GM19397 (cell line): ENCODE data around the gene COX5B.

Experiments
- ATAC-seq: cut with Tn5 transposase; IDR thresholded peaks from one replicate; pipeline ENCODE4 v1.9.1; 2021; ENCODE audit warnings: mild to moderate bottlenecking, moderate library complexity; ENCODE audit not compliant: unreplicated experiment

Gene COX5B

GRCh38 chr2:97653874-97654273 lies 8.0 kb downstream of the COX5B start:
- ATAC-seq = no peak

DNA sequence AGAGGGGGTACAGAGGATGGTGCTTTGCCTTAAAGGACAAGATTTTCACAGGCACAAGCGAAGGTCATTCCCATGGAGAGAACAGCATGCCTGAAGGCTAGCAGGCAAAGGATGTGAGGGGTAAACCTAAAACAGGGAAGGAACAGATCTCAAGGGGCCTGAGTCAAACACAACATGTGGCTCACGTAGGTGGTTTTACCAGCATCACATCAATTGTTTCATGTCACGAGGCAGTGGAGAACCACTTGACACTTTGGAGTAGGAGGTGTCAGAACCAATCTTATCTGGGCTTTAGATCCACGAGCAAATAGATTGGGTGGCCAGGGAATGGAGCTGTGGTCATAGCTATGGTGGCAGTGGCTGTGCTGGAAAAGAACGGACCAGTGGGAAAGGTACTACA lies 8.4 kb downstream of the COX5B start:
- no peak for ATAC-seq

DNA sequence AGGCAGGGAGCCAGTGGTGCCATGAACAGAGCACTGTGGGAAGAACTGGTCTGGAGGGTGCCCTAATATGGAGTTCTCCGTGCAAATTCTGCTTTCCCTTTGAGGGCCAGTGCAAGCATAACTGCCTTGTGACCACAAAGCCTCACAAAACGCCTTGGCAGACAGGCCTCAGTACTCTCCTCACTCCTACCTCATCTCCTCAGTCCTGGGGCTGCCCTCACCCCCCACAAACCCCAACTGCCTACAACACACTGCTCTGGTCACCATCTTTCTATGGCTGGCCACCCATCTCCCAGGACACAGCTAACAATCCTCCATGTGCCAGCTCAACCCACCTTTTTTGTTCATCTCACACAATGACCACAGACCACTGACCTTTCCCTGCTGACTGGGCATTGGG lies 8.9 kb downstream of the COX5B start:
- ATAC-seq = no peak

- ATAC-seq = no peak
Measured at GRCh38 chr2:97656129-97656755, 10.4 kb downstream of the COX5B start.

- no peak for ATAC-seq
Measured at GRCh38 chr2:97656905-97657587, 11.2 kb downstream of the COX5B start.

DNA sequence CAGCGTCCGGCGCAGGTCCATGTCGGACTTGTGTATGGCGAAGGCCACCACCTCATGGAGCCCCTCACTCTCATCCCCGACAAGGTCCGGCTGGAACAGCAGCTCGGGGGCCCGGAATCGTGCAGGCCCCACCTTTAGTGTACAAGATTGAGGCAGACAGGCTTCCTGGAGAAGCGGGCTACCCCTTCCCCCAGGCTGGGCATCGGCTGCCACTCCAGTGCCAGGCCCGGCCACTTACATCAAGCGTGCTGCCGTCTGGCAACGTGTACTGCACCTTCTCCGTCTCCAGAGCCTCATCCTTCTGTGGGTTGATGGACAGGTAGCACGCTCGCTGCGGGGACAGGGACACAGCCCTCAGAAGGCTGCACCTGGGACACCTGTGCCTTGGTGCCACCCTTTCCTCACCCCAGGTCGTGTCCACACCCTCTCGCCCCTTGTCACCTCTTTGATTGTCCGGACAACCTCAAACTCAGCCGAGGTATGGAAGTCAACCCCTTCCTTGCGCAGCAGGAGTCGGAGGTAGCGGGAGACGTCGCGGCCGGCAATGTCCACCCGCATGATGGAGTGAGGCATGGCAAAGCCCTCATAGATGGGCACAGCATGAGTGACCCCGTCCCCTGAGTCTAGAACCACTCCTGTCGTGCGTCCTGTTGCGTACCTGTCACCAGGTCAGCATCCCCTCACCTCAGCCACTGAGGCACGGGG lies 12.3 kb downstream of the COX5B start:
- ATAC-seq = no peak

- ATAC-seq = no peak
Measured at GRCh38 chr2:97658691-97659157, 12.9 kb downstream of the COX5B start.

DNA sequence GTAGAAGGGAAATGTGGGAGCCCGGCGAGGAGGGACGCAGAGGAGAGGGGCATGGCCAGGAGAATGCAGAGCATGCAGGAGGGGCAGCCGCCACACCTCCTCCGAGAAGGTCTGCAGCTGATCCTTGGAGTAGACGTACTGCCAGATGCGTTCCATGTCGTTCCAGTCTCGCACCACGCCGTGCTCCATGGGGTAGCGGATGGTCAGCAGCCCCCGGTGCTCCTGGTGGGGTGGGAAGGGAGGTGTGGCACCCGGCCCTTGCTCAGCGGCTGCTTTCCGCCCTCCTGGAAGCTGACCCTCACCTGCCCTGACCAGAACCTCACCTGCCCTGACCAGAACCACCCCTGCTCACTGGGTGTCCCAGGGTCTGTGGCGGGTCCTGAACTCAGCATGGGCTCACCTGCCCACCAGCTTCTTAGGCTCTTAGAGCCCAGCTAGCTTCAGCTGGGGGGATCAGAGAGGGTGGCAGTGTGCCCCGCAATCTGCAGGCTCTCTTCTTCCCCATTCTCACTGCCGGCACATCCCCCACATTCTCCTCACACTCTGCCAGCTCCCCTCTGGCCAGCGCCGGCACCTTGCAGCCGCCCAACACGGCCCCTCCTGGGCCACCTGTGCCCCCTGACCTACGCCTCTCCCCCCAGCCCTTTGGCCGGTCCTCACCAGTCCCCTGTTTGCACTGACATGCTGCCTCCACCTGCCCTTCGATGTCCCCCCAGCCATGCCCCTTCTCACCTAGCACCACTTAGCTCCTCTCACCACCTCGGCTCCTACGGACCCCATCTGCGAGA lies 13.6 kb downstream of the COX5B start:
- no peak for ATAC-seq

GRCh38 chr2:97660044-97660774 lies 14.3 kb downstream of the COX5B start:
- ATAC-seq = no peak

DNA sequence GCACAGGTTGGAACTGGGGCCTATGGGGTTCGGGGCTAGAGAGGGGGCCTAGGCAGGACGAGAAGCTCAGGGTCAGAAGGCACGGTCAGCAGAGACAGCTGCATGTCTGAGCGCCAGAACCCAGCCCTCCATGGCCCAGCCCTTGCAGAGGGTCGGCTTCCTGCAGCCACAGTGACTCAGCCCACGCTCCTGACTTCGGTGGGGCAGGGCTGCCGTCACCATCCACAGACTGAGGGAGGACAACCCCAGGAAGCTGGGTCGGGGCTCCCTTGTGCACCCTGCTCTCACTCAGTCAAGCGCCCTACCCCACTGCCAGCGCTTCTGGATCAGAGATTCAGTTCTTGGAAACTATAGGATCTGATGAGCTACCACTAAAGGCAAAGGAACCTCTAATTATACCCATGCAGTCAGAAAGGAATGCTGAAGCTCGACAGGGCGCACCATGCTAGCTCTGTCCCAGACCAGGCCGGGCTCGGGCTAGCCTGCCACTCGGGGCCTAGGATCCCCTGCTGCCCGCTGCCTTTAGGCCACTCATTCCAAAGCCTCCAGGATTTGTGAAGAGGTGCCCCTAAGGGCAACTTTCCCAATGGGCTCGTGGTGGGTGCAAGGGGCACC lies 15.0 kb downstream of the COX5B start:
- no peak for ATAC-seq

GRCh38 chr2:97661927-97662326 lies 16.1 kb downstream of the COX5B start:
- ATAC-seq = no peak

DNA sequence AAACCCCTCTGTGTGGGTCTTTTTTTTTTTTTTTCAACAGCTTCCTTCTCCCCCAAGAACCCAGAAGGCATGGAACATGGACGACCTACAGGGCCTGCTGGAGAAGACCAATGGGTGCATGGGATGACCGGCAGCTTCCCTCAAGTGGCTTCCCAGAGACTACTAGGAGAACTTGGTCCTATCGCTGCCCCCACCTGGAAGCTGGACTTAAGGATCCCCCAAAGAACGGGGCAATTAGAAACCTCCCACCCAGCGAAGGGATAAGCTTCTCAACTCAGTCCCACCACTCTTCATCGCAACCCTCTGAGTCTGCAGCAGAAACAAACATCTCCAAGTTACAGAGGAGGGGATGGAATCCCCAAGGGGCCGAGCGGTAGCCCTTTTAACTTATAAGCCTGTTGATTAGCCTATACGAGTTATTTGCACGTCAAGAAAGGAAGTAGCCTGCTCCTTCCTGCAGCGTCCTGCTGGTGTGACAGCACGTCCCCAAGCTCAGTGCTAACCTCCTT lies 16.6 kb downstream of the COX5B start:
- no peak for ATAC-seq

DNA sequence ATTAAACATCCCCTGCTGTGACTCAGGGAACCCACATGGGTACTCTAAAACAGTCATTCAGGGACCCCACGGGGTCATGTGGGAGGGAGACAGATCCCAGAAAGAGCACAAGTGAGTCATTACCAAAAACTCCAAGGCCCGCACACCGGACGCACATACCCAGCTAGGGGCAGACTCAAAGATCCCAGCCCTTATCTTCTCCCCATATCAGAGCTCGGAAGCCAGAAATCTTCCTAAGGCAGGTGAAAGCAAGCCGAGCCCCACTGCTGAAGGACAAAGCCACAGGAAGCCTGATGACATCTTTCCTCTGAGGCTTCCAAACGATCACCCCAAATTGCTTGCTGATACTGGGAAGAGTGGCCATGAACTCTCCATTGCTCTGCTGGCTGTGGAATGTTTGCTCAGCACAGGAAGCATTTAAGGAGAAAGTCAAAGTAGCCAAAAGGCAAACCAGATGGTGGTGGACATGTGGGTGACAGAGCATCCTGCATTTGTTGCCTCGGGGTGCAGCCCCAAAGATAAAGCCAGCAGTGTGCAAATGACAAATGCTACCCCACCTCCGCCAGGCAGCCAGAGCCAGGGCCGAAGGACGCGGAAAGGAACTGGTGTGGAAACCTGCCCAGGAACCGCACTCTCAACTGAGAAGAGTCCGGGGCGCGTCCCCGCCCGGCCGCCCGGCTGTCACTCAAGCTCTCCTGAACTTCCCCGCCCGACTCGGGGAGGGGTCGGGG lies 17.2 kb downstream of the COX5B start:
- ATAC-seq = peak; percentile 50

- no peak for ATAC-seq
Measured at GRCh38 chr2:97663626-97663961, 17.7 kb downstream of the COX5B start.

GRCh38 chr2:97663962-97664635 lies 18.2 kb downstream of the COX5B start, which contains the start of gene ACTR1B:
TSS of gene ACTR1B (minus strand) at chr2:97664044. CDS start at chr2:97663890, 154 bp downstream.
- ATAC-seq = peak; percentile 86

DNA sequence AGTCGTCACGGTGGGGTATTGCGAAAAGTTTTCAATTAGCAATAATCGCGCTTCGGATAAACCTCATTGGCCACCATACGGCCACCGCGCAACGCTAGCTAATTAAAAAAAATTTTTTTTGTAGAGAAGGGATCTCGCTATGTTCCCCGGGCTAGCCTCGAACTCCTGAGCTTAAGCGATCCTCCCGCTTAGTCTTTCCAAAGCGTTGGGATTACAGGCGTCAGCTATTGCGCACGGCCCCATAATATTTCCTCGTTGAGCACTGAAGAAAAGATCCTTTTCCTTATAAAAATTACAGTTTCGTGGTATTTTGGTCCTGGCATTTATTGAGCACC lies 18.7 kb downstream of the COX5B start:
- ATAC-seq = no peak

DNA sequence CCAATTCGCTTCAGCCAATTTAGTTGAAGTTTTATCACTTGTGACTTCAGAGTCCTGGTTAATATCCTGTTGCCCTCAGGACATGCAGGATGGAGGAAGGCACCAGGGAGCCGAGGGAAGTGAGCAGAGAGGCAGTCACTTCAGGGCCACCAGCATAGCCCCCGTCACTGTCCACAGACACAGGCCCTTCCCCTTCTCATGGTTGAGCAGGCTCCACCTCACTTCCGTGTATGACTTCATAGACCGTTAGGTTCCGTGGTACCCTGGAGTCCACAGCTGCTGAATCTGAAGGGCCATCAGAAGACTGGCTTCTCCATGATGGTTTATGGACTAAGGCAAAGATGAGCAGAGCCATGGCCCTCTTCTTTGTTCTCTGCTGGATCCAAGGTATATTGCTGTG lies 23.6 kb downstream of the COX5B start, which contains the start of gene C2orf92:
Gene C2orf92 (plus strand): TSS at position 266 of the 400 bp plus-strand sequence. CDS start 76 bp downstream, at position 342.
- no peak for ATAC-seq

GRCh38 chr2:97670471-97670870 lies 24.6 kb downstream of the COX5B start:
- ATAC-seq = no peak

DNA sequence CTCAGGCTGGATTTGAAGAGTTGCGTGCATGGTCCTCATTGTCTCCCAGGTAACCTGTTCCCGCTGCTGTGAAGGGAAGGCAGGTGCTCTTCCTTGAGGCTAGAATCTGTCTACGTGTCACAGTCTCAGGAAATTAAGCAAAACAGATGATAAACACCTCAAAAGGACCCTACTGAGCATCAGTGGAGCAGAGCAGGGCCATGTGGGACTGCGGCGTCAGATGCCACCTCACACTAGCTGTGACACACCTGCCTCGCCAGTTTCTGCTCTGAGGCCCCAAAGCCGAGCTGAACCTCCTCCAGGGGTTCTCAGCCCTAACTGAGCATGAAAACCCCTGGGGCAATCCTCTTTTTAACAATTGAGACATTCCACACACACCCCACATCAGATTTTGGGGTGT lies 25.7 kb downstream of the COX5B start:
- ATAC-seq = no peak
